NCI-H345 treated with DMSO at 0.1 percent for 48 hours (cell line): ENCODE measurements around the gene EFCAB12.
"Not testable (repeated sequence)": the region's sequence is repeated elsewhere in the genome, so short reads cannot be mapped to it uniquely, and the experiment has no call there.

Source experiments
- DNase-seq: peaks from one replicate; lab custom pipeline; 2025; ENCODE audit not compliant: unreplicated experiment; lab: John Stamatoyannopoulos, UW

EFCAB12 gene

GRCh38 chr3:129370248-129370964 lies 58.0 kb downstream of the EFCAB12 start:
- no peak for DNase-seq

DNA sequence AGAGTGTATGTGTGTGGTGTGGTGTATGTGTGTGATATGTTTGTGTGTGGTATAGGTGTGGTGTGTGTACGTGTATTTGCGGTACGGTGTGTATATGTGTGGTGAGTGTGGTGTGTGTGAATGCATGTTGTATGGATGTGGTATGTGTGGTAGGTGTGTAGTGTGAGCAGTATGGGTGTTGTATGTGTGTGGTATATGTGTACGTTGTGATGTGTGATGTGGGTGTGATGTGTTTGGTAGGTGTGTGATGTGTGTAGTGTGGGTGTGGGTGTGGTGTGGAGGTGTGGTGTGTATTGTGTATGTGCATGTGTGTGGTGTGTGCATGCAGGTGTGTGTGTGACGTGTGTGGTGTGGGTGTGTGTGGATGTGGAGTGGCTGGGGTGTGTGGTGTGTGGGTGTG lies 58.7 kb downstream of the EFCAB12 start:
- no peak for DNase-seq

DNA sequence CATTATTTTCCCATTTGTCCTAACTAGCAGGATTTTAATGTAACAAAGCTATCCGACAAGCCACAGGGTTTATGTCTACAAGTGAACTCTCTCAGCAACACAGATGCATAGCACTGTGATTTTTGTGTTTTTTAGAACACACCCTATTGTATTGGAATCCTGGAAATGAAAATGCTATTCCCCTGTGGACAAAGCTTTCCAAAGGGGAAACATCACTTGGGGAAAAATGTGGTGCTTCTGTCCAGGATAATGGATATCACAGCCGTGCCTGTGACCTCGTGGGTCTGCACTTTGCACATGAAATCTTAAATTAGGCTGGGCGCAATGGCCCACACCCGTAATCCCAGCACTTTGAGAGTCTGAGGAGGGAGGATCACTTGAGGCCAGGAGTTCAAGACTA lies 60.6 kb downstream of the EFCAB12 start:
- no peak for DNase-seq

DNA sequence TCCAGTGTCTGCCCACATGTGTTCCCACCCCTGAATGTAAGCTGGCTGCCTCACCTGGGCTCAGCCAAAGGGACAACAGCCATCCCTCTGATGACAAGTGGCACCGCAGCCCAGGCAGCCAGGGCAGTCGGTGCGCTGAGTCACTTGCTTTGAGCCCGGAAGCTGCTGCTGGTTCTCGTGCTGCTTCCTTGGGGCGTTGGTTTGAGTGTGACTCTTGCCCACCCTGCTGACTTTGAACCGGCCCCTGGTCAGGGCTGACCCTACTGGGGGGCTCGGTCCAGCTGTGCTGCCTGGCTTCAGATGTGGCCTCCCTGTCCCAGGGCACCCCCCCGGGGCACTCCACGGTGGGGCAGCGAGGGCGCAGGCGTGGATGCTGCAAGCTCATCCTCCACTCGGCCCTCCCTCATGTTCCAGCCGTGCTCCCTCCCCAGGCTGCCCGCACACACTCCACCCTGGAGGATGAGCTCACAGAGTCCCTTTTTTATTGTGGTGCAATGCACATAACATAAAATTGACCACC lies 62.1 kb downstream of the EFCAB12 start:
- no peak for DNase-seq

DNA sequence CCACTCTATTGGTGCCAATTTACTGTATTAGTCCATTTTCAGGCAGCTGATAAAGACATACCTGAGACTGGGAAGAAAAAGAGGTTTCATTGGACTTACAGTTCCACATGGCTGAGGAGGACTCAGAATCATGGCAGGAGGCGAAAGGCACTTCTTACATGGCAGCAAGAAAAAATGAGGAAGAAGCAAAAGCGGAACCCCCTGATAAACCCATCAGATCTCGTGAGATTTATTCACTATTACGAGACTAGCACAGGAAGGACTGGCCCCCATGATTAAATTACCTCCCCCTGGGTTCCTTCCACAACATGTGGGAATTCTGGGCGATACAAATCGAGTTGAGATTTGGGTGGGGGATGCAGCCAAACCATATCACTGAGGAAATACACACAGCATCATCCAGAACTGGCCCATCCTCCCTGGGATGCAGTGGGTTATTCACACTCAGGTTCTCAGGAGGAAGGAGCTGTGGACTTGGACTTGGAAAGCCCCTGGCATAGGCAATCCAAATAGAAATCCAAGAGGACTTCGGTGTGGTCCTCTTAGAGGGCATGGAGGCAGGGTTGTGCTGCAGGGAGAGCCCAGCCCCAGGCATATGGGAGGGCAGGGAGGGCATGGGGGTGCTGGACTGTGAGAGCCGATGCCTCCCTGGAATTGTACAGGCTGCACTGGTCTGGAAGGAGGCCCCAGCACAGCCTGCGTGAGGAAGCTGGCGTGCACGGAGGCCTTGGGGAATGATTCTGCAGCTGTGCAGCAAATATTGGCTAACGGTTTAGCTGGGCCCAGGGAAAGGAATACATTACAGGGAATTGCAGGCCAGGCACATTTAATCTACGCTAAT lies 62.9 kb downstream of the EFCAB12 start:
- DNase-seq = no peak

GRCh38 chr3:129364811-129365210 lies 63.6 kb downstream of the EFCAB12 start:
- DNase-seq = not testable (repeated sequence)

- DNase-seq = not testable (repeated sequence)
These were observed 65.1 kb downstream of the EFCAB12 start for GRCh38 chr3:129363356-129363755.

DNA sequence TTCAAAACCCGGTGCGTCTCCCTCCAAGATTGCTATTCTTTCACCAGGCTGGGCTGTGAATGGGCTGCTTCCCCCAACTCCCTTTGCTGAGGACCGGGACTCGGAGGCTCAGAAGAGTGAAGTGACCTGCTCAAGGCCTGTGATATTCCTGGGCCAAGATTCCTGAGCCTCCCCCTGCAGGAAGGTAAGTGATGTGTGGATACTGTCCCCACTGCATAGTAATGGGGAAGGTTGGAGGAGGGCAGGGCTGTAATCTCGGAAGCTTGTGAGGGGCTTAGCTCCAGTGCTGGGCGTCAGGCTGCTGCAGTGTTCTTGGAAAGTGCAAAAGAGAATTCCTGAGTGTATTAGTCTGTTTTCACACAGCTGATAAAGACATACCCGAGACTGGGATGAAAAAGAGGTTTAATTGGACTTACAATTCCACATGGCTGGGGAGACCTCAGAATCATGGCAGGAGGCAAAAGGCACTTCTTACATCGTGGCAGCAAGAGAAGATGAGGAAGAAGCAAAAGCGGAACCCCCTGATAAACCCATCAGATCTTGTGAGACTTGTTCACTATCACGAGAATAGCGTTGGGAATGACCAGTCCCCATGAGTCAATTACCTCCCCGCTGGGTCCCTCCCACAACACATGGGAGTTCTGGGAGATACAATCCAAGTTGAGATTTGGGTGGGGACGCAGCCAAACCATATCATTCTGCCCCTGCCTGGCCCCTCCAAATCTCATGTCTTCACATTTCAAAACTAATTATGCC lies 67.6 kb downstream of the EFCAB12 start:
- no peak for DNase-seq

DNA sequence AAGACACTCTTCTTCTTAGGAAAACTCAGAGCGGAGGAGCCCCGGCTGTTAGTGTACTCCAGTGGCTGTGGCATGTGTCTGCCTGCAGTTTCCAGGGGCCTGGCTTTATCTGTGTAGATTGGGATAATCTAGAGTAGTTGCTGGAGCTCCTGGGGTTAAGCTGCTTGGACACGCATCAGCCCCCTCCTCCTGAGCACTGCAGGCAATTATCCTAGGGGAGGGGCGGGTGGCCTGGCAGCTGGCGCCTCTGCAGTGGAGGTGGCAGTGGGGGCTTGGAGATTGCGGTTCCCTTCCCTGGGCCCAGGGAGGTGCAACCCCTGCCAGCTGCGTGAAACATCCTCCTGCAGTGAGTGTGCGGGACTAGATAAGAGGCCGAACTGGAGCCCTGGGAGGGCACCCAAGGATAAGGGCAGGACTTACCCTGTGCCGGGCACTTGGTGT lies 68.2 kb downstream of the EFCAB12 start:
- no peak for DNase-seq

DNA sequence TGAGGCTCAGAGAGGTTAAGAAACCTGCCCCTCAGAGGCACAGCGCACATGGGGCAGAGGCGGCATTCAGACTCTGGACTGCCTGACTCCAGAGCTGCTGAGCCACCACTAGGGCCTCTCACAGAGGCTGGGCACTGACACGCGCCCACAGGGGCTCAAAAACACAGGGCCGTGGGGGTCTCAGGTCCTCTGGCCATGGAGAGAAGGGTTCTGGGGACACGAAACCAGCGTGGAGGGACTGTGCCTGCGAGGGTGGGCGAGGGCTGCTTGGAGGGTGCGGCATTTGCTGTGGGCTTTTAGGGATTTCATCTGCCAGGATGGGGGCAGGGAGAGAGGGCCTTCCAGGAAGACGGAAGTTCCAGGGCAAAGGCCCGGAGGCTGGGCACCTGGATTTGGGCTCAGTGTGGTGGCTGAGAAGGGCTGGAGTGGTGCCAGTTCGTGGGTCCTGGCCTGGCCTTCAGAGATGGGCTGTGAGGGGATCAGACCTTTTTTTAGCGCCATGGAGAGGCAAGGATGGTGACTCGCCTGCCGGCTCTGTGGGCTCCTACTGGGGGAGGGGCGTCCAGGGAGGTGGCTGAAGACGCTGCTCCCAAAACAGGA lies 69.6 kb downstream of the EFCAB12 start:
- no peak for DNase-seq

DNA sequence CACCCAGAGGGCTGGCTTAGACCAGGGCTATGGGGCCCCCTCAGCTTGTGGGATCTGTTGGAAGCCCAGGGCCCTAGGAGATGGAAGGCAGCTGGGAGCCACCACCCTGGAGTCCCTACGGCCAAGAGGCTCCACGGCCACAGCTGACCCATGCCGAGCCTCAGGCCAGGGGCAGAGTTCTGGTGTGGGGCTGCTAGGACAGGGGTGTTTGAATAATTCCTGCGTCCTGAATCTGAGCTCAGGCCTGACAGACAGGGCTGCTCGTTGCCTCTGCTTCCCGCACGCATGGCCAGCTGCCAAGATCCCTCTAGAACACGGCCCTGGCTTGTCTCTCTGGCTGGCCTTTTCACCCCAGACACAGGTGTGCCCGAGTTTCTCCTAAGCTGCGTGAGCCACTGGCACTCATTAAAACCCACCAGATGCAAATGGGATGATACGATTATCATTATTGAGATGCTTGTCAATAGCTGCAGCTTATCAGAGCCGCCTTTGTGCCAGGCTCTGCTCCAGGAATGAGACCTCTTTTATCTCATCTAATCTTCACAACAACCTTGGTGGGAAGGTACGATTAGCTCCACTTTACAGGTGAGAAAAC lies 70.2 kb downstream of the EFCAB12 start:
- no peak for DNase-seq

DNA sequence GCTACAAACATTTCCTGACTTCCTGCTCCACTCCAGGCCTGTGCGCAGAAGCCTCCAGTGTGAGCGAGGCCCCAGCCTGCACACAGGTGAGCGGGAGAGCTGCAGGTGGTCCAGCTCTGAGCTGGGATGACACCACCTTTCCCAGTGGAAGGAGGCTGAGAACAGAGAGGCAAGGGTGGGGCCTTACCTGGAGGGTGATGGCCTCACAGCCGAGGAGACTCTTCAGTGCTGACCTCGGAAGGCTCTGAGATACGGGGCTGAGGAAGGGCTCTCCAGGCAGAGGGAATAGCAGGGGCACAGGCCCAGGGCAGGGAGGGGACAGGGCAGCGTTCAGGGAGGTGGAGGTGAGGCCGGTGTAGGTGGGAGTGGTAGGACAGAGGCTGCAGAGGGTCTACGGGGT lies 70.8 kb downstream of the EFCAB12 start:
- DNase-seq = no peak

- no peak for DNase-seq
These were observed 71.5 kb downstream of the EFCAB12 start for GRCh38 chr3:129356756-129357425.

- DNase-seq = no peak
These were observed 74.9 kb downstream of the EFCAB12 start for GRCh38 chr3:129353589-129353941.

DNA sequence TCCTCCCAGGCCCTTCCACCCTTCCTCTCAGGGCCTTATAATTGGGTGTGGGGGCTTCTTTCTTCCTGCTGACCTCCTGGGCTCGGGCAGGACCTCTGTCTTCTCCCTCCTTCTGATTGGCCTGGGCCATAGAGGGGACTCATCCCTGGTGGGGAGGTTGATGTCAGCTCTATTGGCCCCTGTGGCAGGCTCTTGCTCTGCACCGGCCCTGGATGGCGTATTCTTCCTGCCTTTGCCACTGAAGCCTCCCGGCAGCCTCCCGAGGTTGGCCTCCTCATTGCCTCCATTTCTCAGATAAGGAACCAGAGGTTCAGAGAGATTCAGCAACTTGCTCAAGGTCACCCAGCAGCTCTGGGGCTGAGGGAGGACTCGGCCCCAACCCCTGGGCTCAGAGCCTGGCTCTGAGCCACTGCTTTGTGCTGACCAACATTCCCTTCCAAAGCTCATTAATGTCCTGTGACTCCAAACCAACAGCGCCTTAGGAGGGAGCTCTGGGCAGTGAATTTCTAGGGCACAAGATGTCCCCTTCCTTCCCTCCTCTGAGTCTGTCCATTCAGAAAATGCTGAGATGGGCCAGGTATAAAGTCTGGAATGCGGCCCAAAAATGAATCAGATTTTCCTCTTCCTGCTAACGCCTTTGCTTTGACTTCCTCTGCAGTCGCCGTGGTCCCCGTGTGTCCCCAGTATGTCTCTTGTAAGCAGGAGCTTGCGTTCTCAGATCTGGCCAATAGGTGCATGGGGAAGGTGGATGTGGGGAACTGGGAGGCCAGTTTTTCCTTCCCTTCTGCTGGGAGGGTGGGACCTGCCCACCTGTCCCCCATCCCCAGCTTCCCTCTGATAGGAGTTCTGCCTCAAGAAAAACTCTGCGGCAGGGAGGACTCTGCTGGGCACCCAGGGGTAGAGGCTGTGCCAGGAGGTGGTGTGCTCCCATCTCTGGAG lies 75.5 kb downstream of the EFCAB12 start:
- DNase-seq = no peak

DNA sequence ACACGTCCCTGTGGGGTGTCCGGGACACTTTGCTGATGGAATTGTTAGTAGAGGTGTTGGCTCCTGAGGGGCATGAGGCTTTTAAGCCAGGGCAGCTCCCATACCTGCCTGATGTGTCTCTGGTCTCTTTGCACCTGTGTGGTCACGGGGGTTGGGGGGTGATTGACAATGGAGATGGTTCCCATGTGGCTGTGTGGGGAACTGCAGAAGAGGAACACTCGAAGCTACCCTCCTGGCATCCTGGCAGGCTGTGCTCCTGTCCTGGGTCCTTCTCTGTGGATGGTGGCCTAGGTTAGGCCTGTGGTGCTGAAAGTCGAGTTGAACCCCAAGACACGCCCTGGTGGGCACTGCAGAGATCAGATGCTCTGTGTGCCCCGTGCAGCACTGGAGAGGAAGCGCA lies 76.4 kb downstream of the EFCAB12 start:
- DNase-seq = no peak
